ENCODE results near the gene ADAMTS2.

The ADAMTS2 gene

DNA sequence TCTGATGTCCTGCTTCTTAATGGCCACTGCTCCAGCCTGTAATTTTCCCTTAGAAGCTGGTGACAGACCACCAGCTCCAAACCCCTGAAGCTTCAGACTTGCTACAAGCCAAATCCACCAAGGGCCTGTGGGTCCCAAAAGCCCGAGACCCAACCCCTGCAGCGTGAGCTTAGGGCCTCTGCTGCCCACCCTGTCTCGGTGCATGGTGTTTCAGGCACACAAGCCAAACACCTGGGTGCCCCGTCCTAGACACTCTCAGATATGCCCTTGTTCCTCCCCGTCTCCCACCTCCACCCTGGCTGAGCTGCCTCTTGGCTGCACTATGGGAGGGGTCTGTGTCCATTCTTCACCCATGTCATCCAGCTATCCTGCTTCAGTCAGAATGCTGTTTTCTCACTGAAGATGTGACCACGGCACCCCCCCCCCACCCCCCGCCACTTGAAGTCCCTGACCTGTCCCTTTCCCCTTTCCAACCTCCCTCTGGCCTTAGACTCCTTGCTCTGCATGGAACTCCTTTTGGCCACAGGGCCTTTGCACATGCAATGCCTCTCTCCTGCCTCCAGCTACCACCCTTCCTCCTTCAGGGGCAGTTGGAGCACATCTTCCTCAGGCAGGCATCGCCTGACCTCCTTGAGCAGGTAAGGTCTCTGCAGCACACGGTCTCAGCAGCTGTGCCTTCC lies 229.3 kb downstream of the ADAMTS2 start:
- H3K4me2 ChIP-seq (ENCODE audit: low read length): no peak overlapping the region
- no peak overlapping the region for H3K27ac ChIP-seq (ENCODE audit: low read depth, low read length, poor library complexity, severe bottlenecking)
- no peaks in the 10 kb centered on the region for H3K9me2 ChIP-seq (ENCODE audit: low read depth, low read length)
- no peaks in the 10 kb centered on the region for H3K36me3 ChIP-seq (ENCODE audit: insufficient read depth, low read length)
- no peaks in the 10 kb centered on the region for H3K79me2 ChIP-seq (ENCODE audit: insufficient read depth, low read length)
- no peaks in the 10 kb centered on the region for H3K9me3 ChIP-seq (ENCODE audit: low read length)
- no peaks in the 10 kb centered on the region for H3K4me1 ChIP-seq (ENCODE audit: insufficient read depth, low read length, severe bottlenecking)
- no peak overlapping the region for H3K9ac ChIP-seq (ENCODE audit: low read length)
- no peaks in the 10 kb centered on the region for H3F3A ChIP-seq (ENCODE audit: insufficient read depth, low read length)
- H2AFZ ChIP-seq (ENCODE audit: low read length): no peak overlapping the region
- H3K27me3 ChIP-seq (ENCODE audit: insufficient read depth, low read length): no peaks in the 10 kb centered on the region
- H4K20me1 ChIP-seq (ENCODE audit: insufficient read depth, low read length): no peaks in the 10 kb centered on the region
- no peak overlapping the region for H3K4me3 ChIP-seq (ENCODE audit: low read depth, low read length, poor library complexity, severe bottlenecking)
- TF ChIP-seq, protein P1, sequence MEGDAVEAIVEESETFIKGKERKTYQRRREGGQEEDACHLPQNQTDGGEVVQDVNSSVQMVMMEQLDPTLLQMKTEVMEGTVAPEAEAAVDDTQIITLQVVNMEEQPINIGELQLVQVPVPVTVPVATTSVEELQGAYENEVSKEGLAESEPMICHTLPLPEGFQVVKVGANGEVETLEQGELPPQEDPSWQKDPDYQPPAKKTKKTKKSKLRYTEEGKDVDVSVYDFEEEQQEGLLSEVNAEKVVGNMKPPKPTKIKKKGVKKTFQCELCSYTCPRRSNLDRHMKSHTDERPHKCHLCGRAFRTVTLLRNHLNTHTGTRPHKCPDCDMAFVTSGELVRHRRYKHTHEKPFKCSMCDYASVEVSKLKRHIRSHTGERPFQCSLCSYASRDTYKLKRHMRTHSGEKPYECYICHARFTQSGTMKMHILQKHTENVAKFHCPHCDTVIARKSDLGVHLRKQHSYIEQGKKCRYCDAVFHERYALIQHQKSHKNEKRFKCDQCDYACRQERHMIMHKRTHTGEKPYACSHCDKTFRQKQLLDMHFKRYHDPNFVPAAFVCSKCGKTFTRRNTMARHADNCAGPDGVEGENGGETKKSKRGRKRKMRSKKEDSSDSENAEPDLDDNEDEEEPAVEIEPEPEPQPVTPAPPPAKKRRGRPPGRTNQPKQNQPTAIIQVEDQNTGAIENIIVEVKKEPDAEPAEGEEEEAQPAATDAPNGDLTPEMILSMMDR (IDR thresholded peaks at IDR 0.05; ENCODE audit: low read length): no peak
- no peak for TF ChIP-seq EZH2 (IDR thresholded peaks at IDR 0.05; ENCODE audit: borderline replicate concordance, low read length)

DNA sequence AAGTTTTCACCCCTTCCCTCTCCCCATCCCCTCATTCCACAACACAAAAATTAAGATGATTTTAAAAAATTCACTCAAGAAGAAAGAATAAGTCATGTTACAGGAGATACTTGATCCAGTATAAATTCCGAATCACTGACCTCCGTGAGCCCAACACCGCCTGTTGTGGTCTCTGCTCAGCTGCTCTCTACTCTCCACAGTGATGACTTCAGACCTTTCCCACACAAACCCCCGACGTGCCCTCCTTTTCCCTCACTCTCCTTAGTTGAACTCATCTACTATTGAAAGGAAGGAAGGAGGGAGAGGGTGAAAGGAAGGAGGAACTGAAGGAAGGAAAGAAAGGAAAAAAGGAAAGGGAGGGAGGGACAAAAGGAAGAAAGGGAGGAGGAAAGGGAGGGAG lies 230.0 kb downstream of the ADAMTS2 start:
- Histone ChIP-seq H3K79me2 (ENCODE audit: insufficient read depth, low read length) (no peaks in the 10 kb centered on the region), H3K27me3 (ENCODE audit: insufficient read depth, low read length) (no peaks in the 10 kb centered on the region), H3K9me3 (ENCODE audit: low read length) (no peaks in the 10 kb centered on the region), H3K4me1 (ENCODE audit: insufficient read depth, low read length, severe bottlenecking) (no peaks in the 10 kb centered on the region), H3K9ac (ENCODE audit: low read length) (no peak overlapping the region), H3K36me3 (ENCODE audit: insufficient read depth, low read length) (no peaks in the 10 kb centered on the region), H3K4me2 (ENCODE audit: low read length) (no peak overlapping the region), H4K20me1 (ENCODE audit: insufficient read depth, low read length) (no peaks in the 10 kb centered on the region), H2AFZ (ENCODE audit: low read length) (no peak overlapping the region), H3K9me2 (ENCODE audit: low read depth, low read length) (no peaks in the 10 kb centered on the region), H3F3A (ENCODE audit: insufficient read depth, low read length) (no peaks in the 10 kb centered on the region), H3K27ac (ENCODE audit: low read depth, low read length, poor library complexity, severe bottlenecking) (no peak overlapping the region), H3K4me3 (ENCODE audit: low read depth, low read length, poor library complexity, severe bottlenecking) (no peak overlapping the region)
- TF ChIP-seq, protein P1 (IDR thresholded peaks at IDR 0.05; ENCODE audit: low read length): no peak
- no peak for TF ChIP-seq EZH2 (IDR thresholded peaks at IDR 0.05; ENCODE audit: borderline replicate concordance, low read length)

GRCh38 chr5:179114756-179115155 lies 230.5 kb downstream of the ADAMTS2 start:
- Histone ChIP-seq H3K4me1 (ENCODE audit: insufficient read depth, low read length, severe bottlenecking) (no peaks in the 10 kb centered on the region), H2AFZ (ENCODE audit: low read length) (no peak overlapping the region), H3K4me3 (ENCODE audit: low read depth, low read length, poor library complexity, severe bottlenecking) (no peak overlapping the region), H3K36me3 (ENCODE audit: insufficient read depth, low read length) (no peaks in the 10 kb centered on the region), H3K27ac (ENCODE audit: low read depth, low read length, poor library complexity, severe bottlenecking) (no peak overlapping the region), H4K20me1 (ENCODE audit: insufficient read depth, low read length) (no peaks in the 10 kb centered on the region), H3F3A (ENCODE audit: insufficient read depth, low read length) (no peaks in the 10 kb centered on the region), H3K4me2 (ENCODE audit: low read length) (no peak overlapping the region), H3K9me3 (ENCODE audit: low read length) (no peaks in the 10 kb centered on the region), H3K27me3 (ENCODE audit: insufficient read depth, low read length) (no peaks in the 10 kb centered on the region), H3K9me2 (ENCODE audit: low read depth, low read length) (no peaks in the 10 kb centered on the region), H3K79me2 (ENCODE audit: insufficient read depth, low read length) (no peaks in the 10 kb centered on the region), H3K9ac (ENCODE audit: low read length) (no peak overlapping the region)
- TF ChIP-seq EZH2 (IDR thresholded peaks at IDR 0.05; ENCODE audit: borderline replicate concordance, low read length): no peak
- TF ChIP-seq, protein P1 (IDR thresholded peaks at IDR 0.05; ENCODE audit: low read length): no peak

Data from OCI-LY1 (cell line).